Measurements from ENCODE around the gene HOXD11.

HOXD11 gene

DNA sequence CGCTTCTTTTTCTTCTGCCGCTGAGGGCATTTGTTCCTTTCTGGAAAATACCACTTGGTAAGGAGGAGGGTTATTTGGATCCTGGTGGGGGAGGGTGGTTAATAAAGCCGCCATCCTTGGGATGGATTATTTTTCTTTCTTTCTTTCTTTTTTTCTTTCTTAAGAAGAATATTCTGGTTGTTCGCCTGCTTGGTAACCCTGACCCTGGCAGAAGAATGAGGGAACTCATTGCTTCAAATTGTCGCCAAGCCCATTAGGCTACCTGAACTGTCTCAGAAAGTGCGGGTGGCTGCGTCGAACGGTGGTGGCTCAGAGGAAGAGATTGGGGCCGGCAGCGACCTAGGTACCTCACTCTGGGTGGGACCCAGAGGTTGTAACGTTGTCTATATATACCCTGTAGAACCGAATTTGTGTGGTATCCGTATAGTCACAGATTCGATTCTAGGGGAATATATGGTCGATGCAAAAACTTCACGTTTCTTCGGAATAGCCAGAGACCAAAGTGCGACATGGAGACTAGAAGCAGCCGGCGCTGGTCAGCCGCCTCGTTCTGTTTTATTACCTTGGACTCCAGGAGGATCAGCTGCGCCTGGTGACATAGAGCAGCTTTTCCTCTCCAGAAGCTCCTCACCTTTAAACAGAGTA, 43.0 kb downstream of the HOXD11 start:
- Histone ChIP-seq H3K4me2 (ENCODE audit: low read length) (no peak overlapping the region), H3K27me3 (ENCODE audit: control insufficient read depth, low read length) (no peaks in the 10 kb centered on the region; the same call in 1 of the 2 replicates)

DNA sequence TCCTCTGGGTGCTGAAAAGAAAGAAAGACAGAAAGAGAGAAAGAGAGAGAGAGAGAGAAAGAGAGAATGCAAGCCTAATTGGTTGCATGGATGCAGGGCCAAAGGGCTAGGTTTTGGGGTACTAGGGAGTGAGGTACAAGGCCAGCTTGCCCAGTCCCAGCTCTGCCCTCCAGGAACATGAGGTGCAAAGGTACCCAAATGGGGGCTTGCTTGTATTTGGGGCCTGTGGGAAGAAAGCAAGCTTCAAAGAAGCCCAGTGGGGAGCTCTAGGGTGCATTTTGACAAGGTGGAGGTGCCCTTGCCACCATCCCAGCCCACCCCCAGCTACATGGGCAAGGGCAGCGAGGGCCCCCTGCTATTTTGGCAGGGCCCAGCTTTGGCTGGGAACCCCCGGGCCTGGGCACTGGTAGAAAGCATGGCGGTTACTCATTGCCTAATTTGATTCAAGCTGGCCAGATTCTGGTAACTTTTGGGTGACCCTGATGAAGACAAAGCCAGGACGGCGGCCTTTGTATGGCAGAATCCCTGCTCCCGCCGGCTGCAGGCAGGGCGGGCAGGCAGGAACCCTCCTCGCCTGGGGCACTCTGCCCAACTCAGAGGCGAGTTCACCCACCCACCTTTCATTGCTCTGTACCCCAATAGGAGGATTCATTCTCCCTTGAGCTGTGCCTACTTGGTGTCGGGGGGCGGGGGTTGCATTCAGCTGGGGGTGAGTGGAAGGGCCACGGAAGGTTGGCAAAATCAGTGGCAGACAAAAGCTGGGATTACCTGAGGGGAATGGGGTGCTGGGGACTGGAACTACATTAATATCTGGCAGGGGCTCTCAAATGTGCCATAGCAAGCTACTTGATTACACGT, 43.7 kb downstream of the HOXD11 start:
- no peak overlapping the region for H3K27ac ChIP-seq (ENCODE audit: low read depth, low read length)
- H3K36me3 ChIP-seq (ENCODE audit: control insufficient read depth, low read length): no peaks in the 10 kb centered on the region
- H3K9me3 ChIP-seq (ENCODE audit: control insufficient read depth, insufficient read depth, low read length): no peaks in the 10 kb centered on the region
- H3K4me3 ChIP-seq (ENCODE audit: low read length): no peak overlapping the region
- H3F3A ChIP-seq (ENCODE audit: control insufficient read depth, insufficient read depth): no peaks in the 10 kb centered on the region
- no peaks in the 10 kb centered on the region for H3K79me2 ChIP-seq (ENCODE audit: control insufficient read depth, low read length)
- no peaks in the 10 kb centered on the region for H3K9me2 ChIP-seq (replicated peaks; ENCODE audit: control insufficient read depth, low read length)
- no peaks in the 10 kb centered on the region; the same call in 1 of the 2 replicates for H3K27me3 ChIP-seq (ENCODE audit: control insufficient read depth, low read length)
- H3K4me1 ChIP-seq (ENCODE audit: control insufficient read depth, low read length): no peaks in the 10 kb centered on the region
- H4K20me1 ChIP-seq (ENCODE audit: control insufficient read depth, insufficient read depth, low read depth, low read length): no peaks in the 10 kb centered on the region
- no peak overlapping the region for H3K4me2 ChIP-seq (ENCODE audit: low read length)
- TF ChIP-seq EZH2phosphoT487 (IDR thresholded peaks at IDR 0.05; ENCODE audit: borderline replicate concordance, low read length): no peak
- TF ChIP-seq, protein P1, sequence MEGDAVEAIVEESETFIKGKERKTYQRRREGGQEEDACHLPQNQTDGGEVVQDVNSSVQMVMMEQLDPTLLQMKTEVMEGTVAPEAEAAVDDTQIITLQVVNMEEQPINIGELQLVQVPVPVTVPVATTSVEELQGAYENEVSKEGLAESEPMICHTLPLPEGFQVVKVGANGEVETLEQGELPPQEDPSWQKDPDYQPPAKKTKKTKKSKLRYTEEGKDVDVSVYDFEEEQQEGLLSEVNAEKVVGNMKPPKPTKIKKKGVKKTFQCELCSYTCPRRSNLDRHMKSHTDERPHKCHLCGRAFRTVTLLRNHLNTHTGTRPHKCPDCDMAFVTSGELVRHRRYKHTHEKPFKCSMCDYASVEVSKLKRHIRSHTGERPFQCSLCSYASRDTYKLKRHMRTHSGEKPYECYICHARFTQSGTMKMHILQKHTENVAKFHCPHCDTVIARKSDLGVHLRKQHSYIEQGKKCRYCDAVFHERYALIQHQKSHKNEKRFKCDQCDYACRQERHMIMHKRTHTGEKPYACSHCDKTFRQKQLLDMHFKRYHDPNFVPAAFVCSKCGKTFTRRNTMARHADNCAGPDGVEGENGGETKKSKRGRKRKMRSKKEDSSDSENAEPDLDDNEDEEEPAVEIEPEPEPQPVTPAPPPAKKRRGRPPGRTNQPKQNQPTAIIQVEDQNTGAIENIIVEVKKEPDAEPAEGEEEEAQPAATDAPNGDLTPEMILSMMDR (IDR thresholded peaks at IDR 0.05; ENCODE audit: low read depth, low read length, poor library complexity, severe bottlenecking): no peak

More for the DNA sequence above, 43.0 kb downstream of the HOXD11 start:
- Histone ChIP-seq H3F3A (ENCODE audit: control insufficient read depth, insufficient read depth) (no peaks in the 10 kb centered on the region), H3K9me2 (replicated peaks; ENCODE audit: control insufficient read depth, low read length) (no peaks in the 10 kb centered on the region), H3K9me3 (ENCODE audit: control insufficient read depth, insufficient read depth, low read length) (no peaks in the 10 kb centered on the region), H3K4me3 (ENCODE audit: low read length) (no peak overlapping the region), H3K27ac (ENCODE audit: low read depth, low read length) (no peak overlapping the region), H3K36me3 (ENCODE audit: control insufficient read depth, low read length) (no peaks in the 10 kb centered on the region), H3K4me1 (ENCODE audit: control insufficient read depth, low read length) (no peaks in the 10 kb centered on the region), H3K79me2 (ENCODE audit: control insufficient read depth, low read length) (no peaks in the 10 kb centered on the region), H4K20me1 (ENCODE audit: control insufficient read depth, insufficient read depth, low read depth, low read length) (no peaks in the 10 kb centered on the region)
- no peak for TF ChIP-seq EZH2phosphoT487 (IDR thresholded peaks at IDR 0.05; ENCODE audit: borderline replicate concordance, low read length)
- TF ChIP-seq, protein P1 (IDR thresholded peaks at IDR 0.05; ENCODE audit: low read depth, low read length, poor library complexity, severe bottlenecking): no peak

DNA sequence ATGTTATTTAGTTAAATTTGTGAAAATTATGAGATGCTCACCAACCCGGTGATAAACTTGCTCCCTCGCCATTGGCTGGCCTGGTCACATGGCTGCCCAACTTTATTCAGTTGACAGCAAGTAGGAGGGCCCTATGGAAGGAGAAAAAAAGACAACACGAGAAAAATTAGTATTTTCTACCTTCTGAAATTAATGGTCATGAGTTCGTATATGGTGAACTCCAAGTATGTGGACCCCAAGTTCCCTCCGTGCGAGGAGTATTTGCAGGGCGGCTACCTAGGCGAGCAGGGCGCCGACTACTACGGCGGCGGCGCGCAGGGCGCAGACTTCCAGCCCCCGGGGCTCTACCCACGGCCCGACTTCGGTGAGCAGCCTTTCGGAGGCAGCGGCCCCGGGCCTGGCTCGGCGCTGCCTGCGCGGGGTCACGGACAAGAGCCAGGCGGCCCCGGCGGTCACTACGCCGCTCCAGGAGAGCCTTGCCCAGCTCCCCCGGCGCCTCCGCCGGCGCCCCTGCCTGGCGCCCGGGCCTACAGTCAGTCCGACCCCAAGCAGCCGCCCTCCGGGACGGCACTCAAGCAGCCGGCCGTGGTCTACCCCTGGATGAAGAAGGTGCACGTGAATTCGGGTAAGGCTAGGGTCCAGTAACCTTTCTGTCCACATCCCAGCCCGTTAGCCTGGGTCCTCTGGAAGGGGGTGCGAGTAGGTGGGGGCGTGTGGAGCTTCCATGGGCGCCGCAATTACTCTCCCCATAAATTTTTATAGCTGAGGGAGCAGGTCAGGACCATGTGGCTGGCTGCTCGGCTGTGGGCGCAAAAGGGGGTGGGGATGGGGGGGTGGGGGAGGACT, 44.6 kb downstream of the HOXD11 start, which contains the start of gene HOXD4:
TSS of gene HOXD4 (plus strand) at position 109 of the 846 bp plus-strand sequence. CDS start at position 193, 84 bp downstream.
- no peaks in the 10 kb centered on the region for H4K20me1 ChIP-seq (ENCODE audit: control insufficient read depth, insufficient read depth, low read depth, low read length)
- no peaks in the 10 kb centered on the region for H3K36me3 ChIP-seq (ENCODE audit: control insufficient read depth, low read length)
- H3F3A ChIP-seq (ENCODE audit: control insufficient read depth, insufficient read depth): no peaks in the 10 kb centered on the region
- H3K4me1 ChIP-seq (ENCODE audit: control insufficient read depth, low read length): no peaks in the 10 kb centered on the region
- no peak within 1 kb of the TSS for H3K4me3 ChIP-seq (ENCODE audit: low read length)
- no peaks in the 10 kb centered on the region for H3K9me3 ChIP-seq (ENCODE audit: control insufficient read depth, insufficient read depth, low read length)
- no peak within 1 kb of the TSS for H3K4me2 ChIP-seq (ENCODE audit: low read length)
- no peaks in the 10 kb centered on the region for H3K79me2 ChIP-seq (ENCODE audit: control insufficient read depth, low read length)
- H3K27ac ChIP-seq (ENCODE audit: low read depth, low read length): no peak within 1 kb of the TSS
- no peaks in the 10 kb centered on the region; the same call in 1 of the 2 replicates for H3K27me3 ChIP-seq (ENCODE audit: control insufficient read depth, low read length)
- no peaks in the 10 kb centered on the region for H3K9me2 ChIP-seq (replicated peaks; ENCODE audit: control insufficient read depth, low read length)
- TF ChIP-seq EZH2phosphoT487 (IDR thresholded peaks at IDR 0.05; ENCODE audit: borderline replicate concordance, low read length): no peak
- TF ChIP-seq, protein P1 (IDR thresholded peaks at IDR 0.05; ENCODE audit: low read depth, low read length, poor library complexity, severe bottlenecking): no peak

All from DOHH2 (cell line).